HCT116 (cell line): ENCODE measurements around the gene KREMEN2. TPM values are rescaled to one million over a fixed set of nuclear protein-coding genes. Genes with fewer than 3 reads are reported as not detected.

Experiments used
- ATAC-seq: fragments of 200-7000 bp; cut with Tn5 transposase; 2 replicates; pipeline ENCODE4 v1.9.1; 2020; ENCODE audit warnings: mild to moderate bottlenecking, moderate library complexity
- BruUV-seq: library from RNA; stranded (reverse); fragments of 400-500 nt; replicated peaks from 2 replicates; lab custom pipeline; 2021; lab: Mats Ljungman, UMichigan
- CTCF ChIA-PET: fragments of 300-600 bp; sonication (Branson Sonifier 250); formaldehyde crosslinking; loops from one replicate; lab custom pipeline; 2021; ENCODE audit warnings: antibody characterized with exemption; lab: Charles Lee
- POLR2A ChIA-PET: fragments of 300-600, 350-600 bp; sonication (Branson Sonifier 250); formaldehyde crosslinking; loops from one replicate; lab custom pipeline; 2021; ENCODE audit warnings: antibody characterized with exemption; lab: Charles Lee
- RAD21 ChIA-PET, 2 experiments: fragments of 300-600 bp; sonication (Branson Sonifier 250); formaldehyde crosslinking; loops; one replicate each; lab custom pipeline; 2023; ENCODE audit warnings: low total read pairs in 2 of 2; ENCODE audit not compliant: uncharacterized antibody in 2 of 2, unreplicated experiment in 2 of 2, low non-redundant PET in 1 of 2; lab: Charles Lee
- DNase-seq: peaks from one replicate; pipeline ENCODE4 v3.0.0-alpha.2; 2010; ENCODE audit warnings: low read depth, low spot score
- H2AFZ ChIP-seq: fragments of 200-600 bp; shearing (Covaris generic), sonication (generic); 2 replicates; pipeline ENCODE4 v1.6.1; 2017; ENCODE audit warnings: low read depth, mixed run types, mixed read lengths, antibody characterized with exemption, low read length; ENCODE audit not compliant: poor library complexity, severe bottlenecking
- H3K27ac ChIP-seq: 2 replicates; pipeline ENCODE4 v1.5.1; 2012; ENCODE audit warnings: low read depth, low read length
- H3K27me3 ChIP-seq: fragments of 200-600 bp; sonication (generic); 2 replicates; pipeline ENCODE4 v1.6.1; 2016; ENCODE audit warnings: mixed run types, low read length, mixed read lengths; ENCODE audit not compliant: insufficient read depth
- H3K36me3 ChIP-seq, 2 experiments: fragments of 200-500 bp in 1 of 2; fragments of 200-600 bp in 1 of 2; sonication (Bioruptor generic) in 1 of 2; sonication (generic) in 1 of 2; 2 replicates each; pipeline versions ENCODE4 v1.5.1 to v1.6.1; 2014 to 2016; ENCODE audit warnings: low read length in 2 of 2, inconsistent platforms in 1 of 2, mixed read lengths in 1 of 2, mixed run types in 1 of 2; ENCODE audit not compliant: insufficient read depth in 2 of 2, control insufficient read depth in 1 of 2
- H3K4me1 ChIP-seq, 2 experiments: fragments of 200-600 bp in 1 of 2; sonication (generic) in 1 of 2; 2 replicates each; pipeline versions ENCODE4 v1.5.1 to v1.6.1; 2012 to 2017; ENCODE audit warnings: low read length in 2 of 2, inconsistent platforms in 1 of 2, mild to moderate bottlenecking in 1 of 2, mixed read lengths in 1 of 2, mixed run types in 1 of 2, moderate library complexity in 1 of 2; ENCODE audit not compliant: insufficient read depth in 2 of 2, control insufficient read depth in 1 of 2
- H3K4me2 ChIP-seq: fragments of 200-600 bp; sonication (generic); 2 replicates; pipeline ENCODE4 v1.6.1; 2017; ENCODE audit warnings: mixed run types, low read length, mixed read lengths
- H3K4me3 ChIP-seq, 2 experiments: fragments of 200-600 bp in 1 of 2; sonication (generic) in 1 of 2; replicated peaks in 1 of 2; 2 replicates each; pipeline ENCODE4 v1.5.1; 2011 to 2016; ENCODE audit warnings: low read length in 2 of 2, control low read depth in 1 of 2, low read depth in 1 of 2, mild to moderate bottlenecking in 1 of 2, mixed read lengths in 1 of 2, mixed run types in 1 of 2
- H3K79me2 ChIP-seq: fragments of 200-600 bp; sonication (generic); 2 replicates; pipeline ENCODE4 v1.6.1; 2017; ENCODE audit warnings: mild to moderate bottlenecking, mixed run types, low read length, moderate library complexity, mixed read lengths; ENCODE audit not compliant: insufficient read depth
- H3K9ac ChIP-seq: fragments of 200-600 bp; sonication (generic); 2 replicates; pipeline ENCODE4 v1.6.1; 2016; ENCODE audit warnings: low read length, mixed read lengths
- H3K9me2 ChIP-seq: fragments of 200-600 bp; sonication (generic), shearing (Covaris generic); 2 replicates; pipeline ENCODE4 v1.6.1; 2017; ENCODE audit warnings: mixed run types, mild to moderate bottlenecking, moderate library complexity; ENCODE audit not compliant: insufficient read depth
- H3K9me3 ChIP-seq, 2 experiments: fragments of 200-500 bp in 1 of 2; fragments of 200-600 bp in 1 of 2; sonication (Bioruptor generic) in 1 of 2; sonication (generic) in 1 of 2; 2 replicates each; pipeline ENCODE4 v1.6.1; 2014 to 2017; ENCODE audit warnings: low read length in 2 of 2, mixed read lengths in 2 of 2, inconsistent platforms in 1 of 2, low read depth in 1 of 2, mild to moderate bottlenecking in 1 of 2, mixed run types in 1 of 2, moderate library complexity in 1 of 2; ENCODE audit not compliant: control insufficient read depth in 1 of 2, insufficient read depth in 1 of 2
- H4K20me1 ChIP-seq: fragments of 200-600 bp; sonication (generic), shearing (Covaris generic); 2 replicates; pipeline ENCODE4 v1.6.1; 2017; ENCODE audit warnings: mixed run types, mild to moderate bottlenecking, moderate library complexity; ENCODE audit not compliant: insufficient read depth
- ATF3 ChIP-seq: IDR thresholded peaks from 2 replicates; pipeline ENCODE4 v1.6.1; 2012
- CBX3 ChIP-seq: IDR thresholded peaks from 2 replicates; pipeline ENCODE4 v1.6.1; 2012; ENCODE audit warnings: low read depth
- CEBPB ChIP-seq: IDR thresholded peaks from 2 replicates; pipeline ENCODE4 v1.6.1; 2012; ENCODE audit warnings: low read depth
- EGR1 ChIP-seq: IDR thresholded peaks from 2 replicates; pipeline ENCODE4 v1.6.1; 2012; ENCODE audit warnings: low read depth
- EZH2 ChIP-seq: fragments of 200-600 bp; sonication (generic); IDR thresholded peaks from 2 replicates; pipeline ENCODE4 v1.6.1; 2017; ENCODE audit warnings: antibody characterized with exemption, mixed run types
- EZH2phosphoT487 ChIP-seq: fragments of 200-600 bp; IDR thresholded peaks from 2 replicates; pipeline ENCODE4 v1.6.1; 2018; ENCODE audit warnings: antibody characterized with exemption, borderline replicate concordance
- FOSL1 ChIP-seq: IDR thresholded peaks from 2 replicates; pipeline ENCODE4 v1.6.1; 2012; ENCODE audit warnings: low read depth
- JUND ChIP-seq: IDR thresholded peaks from 2 replicates; pipeline ENCODE4 v1.6.1; 2012
- POLR2A ChIP-seq: IDR thresholded peaks from 2 replicates; pipeline ENCODE4 v1.7.0; 2011; ENCODE audit warnings: borderline replicate concordance; ENCODE audit not compliant: insufficient read depth, insufficient read length; ENCODE audit errors: extremely low read depth
- POLR2AphosphoS5 ChIP-seq: IDR thresholded peaks from 2 replicates; pipeline ENCODE4 v1.6.1; 2011; ENCODE audit warnings: mild to moderate bottlenecking, low read depth, low read length, moderate library complexity
- RAD21 ChIP-seq: IDR thresholded peaks from 2 replicates; pipeline ENCODE4 v1.6.1; 2012; ENCODE audit warnings: low read depth, mild to moderate bottlenecking
- REST ChIP-seq: IDR thresholded peaks from 2 replicates; pipeline ENCODE4 v1.6.1; 2012; ENCODE audit warnings: low read depth
- SIN3A ChIP-seq: IDR thresholded peaks from 2 replicates; pipeline ENCODE4 v1.6.1; 2012; ENCODE audit warnings: low read depth
- SP1 ChIP-seq: IDR thresholded peaks from 2 replicates; pipeline ENCODE4 v1.6.1; 2012; ENCODE audit warnings: low read depth
- SRF ChIP-seq: IDR thresholded peaks from 2 replicates; pipeline ENCODE4 v1.6.1; 2012; ENCODE audit warnings: low read depth
- TCF7L2 ChIP-seq: IDR thresholded peaks from 2 replicates; pipeline ENCODE4 v1.7.0; 2011; ENCODE audit warnings: borderline replicate concordance, inconsistent platforms; ENCODE audit not compliant: insufficient read depth, insufficient read length; ENCODE audit errors: extremely low read depth
- intact Hi-C: fragments of 100-400 bp; cut with micrococcal nuclease; formaldehyde crosslinking; loops from 2 replicates; pipeline ENCODE4 v1.10.0; 2022
- total RNA-seq: library from RNA; stranded (reverse); gene quantifications from one replicate; pipeline ENCODE4 v1.2.1, GENCODE V29; 2021; ENCODE audit not compliant: unreplicated experiment
- TF ChIP-seq, protein P1 (sequence below): IDR thresholded peaks from 2 replicates; pipeline ENCODE4 v1.6.1; 2012
- TF ChIP-seq, protein P2 (sequence below): IDR thresholded peaks from 2 replicates; pipeline ENCODE4 v1.6.1; 2011; ENCODE audit warnings: mild to moderate bottlenecking, low read length, moderate library complexity; ENCODE audit not compliant: insufficient replicate concordance; ENCODE audit errors: extremely low read depth

KREMEN2 gene
- total RNA-seq, 1 experiment from 2014 or later = 14.1 TPM

DNA sequence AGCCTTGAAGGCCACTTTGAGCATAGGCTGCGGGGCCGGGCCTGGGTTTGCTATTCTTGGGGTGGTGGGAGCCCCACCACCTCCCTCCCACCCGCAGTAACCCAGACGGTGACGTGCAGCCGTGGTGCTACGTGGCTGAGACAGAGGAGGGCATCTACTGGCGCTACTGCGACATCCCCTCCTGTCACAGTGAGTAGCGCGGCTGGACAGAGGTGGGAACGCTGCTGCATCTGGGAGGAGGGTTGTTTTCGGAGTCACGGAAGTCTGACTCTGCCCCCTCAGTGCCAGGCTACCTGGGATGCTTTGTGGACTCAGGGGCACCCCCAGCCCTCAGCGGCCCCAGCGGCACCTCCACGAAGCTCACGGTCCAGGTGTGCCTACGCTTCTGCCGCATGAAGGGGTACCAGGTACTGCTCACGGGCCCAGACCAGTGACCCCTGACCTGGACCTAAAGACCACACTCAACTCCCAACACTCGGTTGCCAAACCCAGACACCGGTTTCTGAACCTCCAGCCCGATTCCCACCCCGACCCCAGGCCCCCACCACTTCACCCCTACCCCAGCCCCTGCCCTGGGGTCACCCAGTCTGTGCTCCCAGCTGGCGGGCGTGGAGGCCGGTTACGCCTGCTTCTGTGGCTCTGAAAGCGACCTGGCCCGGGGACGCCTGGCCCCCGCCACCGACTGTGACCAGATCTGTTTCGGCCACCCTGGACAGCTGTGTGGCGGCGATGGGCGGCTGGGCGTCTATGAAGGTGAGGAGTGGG, 2.1 kb downstream of the KREMEN2 start:
- no peak overlapping the region for H3K4me3 ChIP-seq
- H3K4me2 ChIP-seq = peak overlapping the region; percentile 98; the same call in 1 of the 2 replicates
- intact Hi-C loops = no loop called here
- no peak overlapping the region for H3K9ac ChIP-seq
- H3K9me2 ChIP-seq = no peaks in the 10 kb centered on the region
- peaks cover 27 to 66% of the 10 kb centered on the region in 2 experiments for H3K4me1 ChIP-seq
- ChIA-PET POLR2A (interaction anchor here (4.1 kb wide), 1 partner anchor 56 kb away, joined by 29 read pairs; the partner anchor contains the start of genes HCFC1R1, THOC6 and TNFRSF12A), CTCF (no interaction called here), RAD21 (no interaction called here)
- TF ChIP-seq, protein P1, sequence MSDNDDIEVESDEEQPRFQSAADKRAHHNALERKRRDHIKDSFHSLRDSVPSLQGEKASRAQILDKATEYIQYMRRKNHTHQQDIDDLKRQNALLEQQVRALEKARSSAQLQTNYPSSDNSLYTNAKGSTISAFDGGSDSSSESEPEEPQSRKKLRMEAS = no peak
- TF ChIP-seq SIN3A = no peak
- TF ChIP-seq CBX3 = no peak
- no peak for TF ChIP-seq ATF3
- TF ChIP-seq EZH2 = no peak
- TF ChIP-seq, protein P2, sequence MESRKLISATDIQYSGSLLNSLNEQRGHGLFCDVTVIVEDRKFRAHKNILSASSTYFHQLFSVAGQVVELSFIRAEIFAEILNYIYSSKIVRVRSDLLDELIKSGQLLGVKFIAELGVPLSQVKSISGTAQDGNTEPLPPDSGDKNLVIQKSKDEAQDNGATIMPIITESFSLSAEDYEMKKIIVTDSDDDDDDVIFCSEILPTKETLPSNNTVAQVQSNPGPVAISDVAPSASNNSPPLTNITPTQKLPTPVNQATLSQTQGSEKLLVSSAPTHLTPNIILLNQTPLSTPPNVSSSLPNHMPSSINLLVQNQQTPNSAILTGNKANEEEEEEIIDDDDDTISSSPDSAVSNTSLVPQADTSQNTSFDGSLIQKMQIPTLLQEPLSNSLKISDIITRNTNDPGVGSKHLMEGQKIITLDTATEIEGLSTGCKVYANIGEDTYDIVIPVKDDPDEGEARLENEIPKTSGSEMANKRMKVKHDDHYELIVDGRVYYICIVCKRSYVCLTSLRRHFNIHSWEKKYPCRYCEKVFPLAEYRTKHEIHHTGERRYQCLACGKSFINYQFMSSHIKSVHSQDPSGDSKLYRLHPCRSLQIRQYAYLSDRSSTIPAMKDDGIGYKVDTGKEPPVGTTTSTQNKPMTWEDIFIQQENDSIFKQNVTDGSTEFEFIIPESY = no peak
- no peak for TF ChIP-seq JUND
- no peak for TF ChIP-seq TCF7L2
- no peak for TF ChIP-seq POLR2A
- no peak for TF ChIP-seq POLR2AphosphoS5
- TF ChIP-seq EGR1 = no peak
- TF ChIP-seq SP1 = no peak
- TF ChIP-seq CEBPB = no peak
- TF ChIP-seq SRF = no peak
- TF ChIP-seq REST = no peak
- no peak for TF ChIP-seq RAD21
- no peak for TF ChIP-seq EZH2phosphoT487
- TF ChIP-seq FOSL1 = no peak
- no peak overlapping the region for H2AFZ ChIP-seq
- ATAC-seq = no peak
- no peak for DNase-seq
- no TSS peak for BruUV-seq
- H3K9me3 ChIP-seq = no peaks in the 10 kb centered on the region
- no peaks in the 10 kb centered on the region for H3K27me3 ChIP-seq
- H3K79me2 ChIP-seq = peaks cover 14% of the 10 kb centered on the region
- H3K27ac ChIP-seq = peak overlapping the region; percentile 33; the same call in 1 of the 2 replicates
- H4K20me1 ChIP-seq = no peaks in the 10 kb centered on the region
- H3K36me3 ChIP-seq = no peaks in the 10 kb centered on the region; a peak in 1 of 4 replicates
